Uterus (tissue), 2 donors: Measurements from ENCODE around the gene GNB1.

ENCODE experiments used
- CTCF ChIP-seq, 4 experiments: fragments of 200-600 bp in 2 of 4; fragments of 450-650 bp in 2 of 4; sonication (generic) in 2 of 4; IDR thresholded peaks; one replicate each; pipeline ENCODE4 v1.5.1; 2016 to 2019; ENCODE audit warnings: antibody characterized with exemption in 4 of 4, mild to moderate bottlenecking in 2 of 4, moderate library complexity in 1 of 4
- POLR2A ChIP-seq, 2 donors: fragments of 450-650 bp; IDR thresholded peaks; one replicate each; pipeline ENCODE4 v1.6.1; 2016; ENCODE audit warnings: antibody characterized with exemption in 2 of 2, mild to moderate bottlenecking in 1 of 2, moderate library complexity in 1 of 2

- TF ChIP-seq CTCF (IDR thresholded peaks at IDR 0.05) (no peak), POLR2A (IDR thresholded peaks at IDR 0.05) (no peak)
These were observed 88.0 kb downstream of the GNB1 start for GRCh38 chr1:1802871-1803270.
